GM15510 (cell line): ENCODE results near the gene LRRIQ1.

Experiments
- POLR2A ChIP-seq: IDR thresholded peaks from 3 replicates; pipeline ENCODE4 v1.6.1; 2011; ENCODE audit warnings: borderline replicate concordance; ENCODE audit not compliant: insufficient read length; ENCODE audit errors: extremely low read depth

Gene LRRIQ1

GRCh38 chr12:85257671-85258070, 221.5 kb downstream of the LRRIQ1 start:
- no peak for TF ChIP-seq POLR2A

GRCh38 chr12:85260447-85260846, 224.3 kb downstream of the LRRIQ1 start:
- no peak for TF ChIP-seq POLR2A

- TF ChIP-seq POLR2A = no peak
Measured at GRCh38 chr12:85260896-85261295, 224.7 kb downstream of the LRRIQ1 start.

- TF ChIP-seq POLR2A = no peak
Measured at GRCh38 chr12:85266356-85266755, 230.2 kb downstream of the LRRIQ1 start.

- no peak for TF ChIP-seq POLR2A
Measured at GRCh38 chr12:85273381-85274314, 237.5 kb downstream of the LRRIQ1 start.

- no peak for TF ChIP-seq POLR2A
Measured at GRCh38 chr12:85274315-85274651, 238.1 kb downstream of the LRRIQ1 start.

GRCh38 chr12:85275374-85275773, 239.2 kb downstream of the LRRIQ1 start:
- no peak for TF ChIP-seq POLR2A

GRCh38 chr12:85277191-85277590, 241.0 kb downstream of the LRRIQ1 start:
- TF ChIP-seq POLR2A = no peak

GRCh38 chr12:85277900-85278597, 241.9 kb downstream of the LRRIQ1 start:
- TF ChIP-seq POLR2A = no peak

GRCh38 chr12:85278598-85279448, 242.7 kb downstream of the LRRIQ1 start:
- TF ChIP-seq POLR2A = no peak

- TF ChIP-seq POLR2A = no peak
Measured at GRCh38 chr12:85279449-85280164, 243.5 kb downstream of the LRRIQ1 start.

GRCh38 chr12:85280165-85280983, 244.2 kb downstream of the LRRIQ1 start, which contains the start of gene ALX1:
Gene ALX1 (plus strand): TSS chr12:85280220. CDS start chr12:85280262, 42 bp downstream.
- TF ChIP-seq POLR2A = no peak

- no peak for TF ChIP-seq POLR2A
Measured at GRCh38 chr12:85280984-85281630, 245.0 kb downstream of the LRRIQ1 start.
